Measurements from ENCODE around the gene PRPF4.

GRCh38 chr9:113331780-113332179, 56.3 kb downstream of the PRPF4 start:
- TF ChIP-seq RAD21 (IDR thresholded peaks at IDR 0.05; ENCODE audit: low read depth): no peak
- TF ChIP-seq EP300 (IDR thresholded peaks at IDR 0.05; ENCODE audit: borderline replicate concordance): no peak
- TF ChIP-seq MAX (IDR thresholded peaks at IDR 0.05): no peak
- TF ChIP-seq NFIC (IDR thresholded peaks at IDR 0.05): no peak
- TF ChIP-seq CEBPB (IDR thresholded peaks at IDR 0.05): no peak
- TF ChIP-seq TCF12 (IDR thresholded peaks at IDR 0.05; ENCODE audit: low read depth): no peak
- TF ChIP-seq YY1 (IDR thresholded peaks at IDR 0.05; ENCODE audit: low read depth): no peak
- no peak for TF ChIP-seq TAF1 (IDR thresholded peaks at IDR 0.05; ENCODE audit: low read depth)
- no peak for TF ChIP-seq EGR1 (IDR thresholded peaks at IDR 0.05)
- no peak for TF ChIP-seq CREB1 (IDR thresholded peaks at IDR 0.05; ENCODE audit: low read depth)
- no peak for TF ChIP-seq FOXM1 (IDR thresholded peaks at IDR 0.05; ENCODE audit: borderline replicate concordance, low read depth)
- TF ChIP-seq REST (IDR thresholded peaks at IDR 0.05; ENCODE audit: low read depth): no peak
- TF ChIP-seq USF1 (IDR thresholded peaks at IDR 0.05): no peak
- no peak for TF ChIP-seq TEAD4 (IDR thresholded peaks at IDR 0.05)

Data from Ishikawa (cell line).